GM12875 (cell line): ENCODE data around the gene CPT1B.
"Not testable (repeated sequence)": the region's sequence is repeated elsewhere in the genome, so short reads cannot be mapped to it uniquely, and the experiment has no call there.

Source experiments
- H3K4me3 ChIP-seq: one replicate; pipeline ENCODE4 v1.5.1; 2011; ENCODE audit warnings: low read depth, low read length, control low read depth
- TF ChIP-seq, protein P1 (sequence below): IDR thresholded peaks from 2 replicates; pipeline ENCODE4 v1.5.1; 2011; ENCODE audit warnings: low read depth, mild to moderate bottlenecking, control low read depth, inconsistent platforms, low read length, moderate library complexity, borderline replicate concordance; ENCODE audit not compliant: insufficient read depth

CPT1B gene

DNA sequence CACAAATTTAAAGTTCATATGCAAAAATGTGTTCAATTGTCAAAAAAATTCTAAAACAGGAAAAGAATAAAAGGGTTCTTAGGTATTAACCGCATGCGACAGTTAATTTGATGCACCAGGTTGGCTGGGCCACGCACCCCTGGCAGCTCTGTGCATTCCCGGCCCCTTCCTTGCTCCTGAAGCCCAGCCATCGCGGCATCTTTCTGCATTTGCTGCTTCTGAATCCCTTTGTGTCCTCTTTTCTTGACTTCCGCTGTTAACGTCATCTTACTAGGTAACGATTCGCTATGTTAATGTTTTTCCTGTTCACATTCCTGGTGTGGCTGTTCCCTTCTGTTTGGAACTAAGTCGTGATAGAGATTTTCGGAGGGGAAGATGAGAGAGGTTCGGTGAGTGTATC, 40.5 kb downstream of the CPT1B start:
- no peak overlapping the region for H3K4me3 ChIP-seq
- TF ChIP-seq, protein P1, sequence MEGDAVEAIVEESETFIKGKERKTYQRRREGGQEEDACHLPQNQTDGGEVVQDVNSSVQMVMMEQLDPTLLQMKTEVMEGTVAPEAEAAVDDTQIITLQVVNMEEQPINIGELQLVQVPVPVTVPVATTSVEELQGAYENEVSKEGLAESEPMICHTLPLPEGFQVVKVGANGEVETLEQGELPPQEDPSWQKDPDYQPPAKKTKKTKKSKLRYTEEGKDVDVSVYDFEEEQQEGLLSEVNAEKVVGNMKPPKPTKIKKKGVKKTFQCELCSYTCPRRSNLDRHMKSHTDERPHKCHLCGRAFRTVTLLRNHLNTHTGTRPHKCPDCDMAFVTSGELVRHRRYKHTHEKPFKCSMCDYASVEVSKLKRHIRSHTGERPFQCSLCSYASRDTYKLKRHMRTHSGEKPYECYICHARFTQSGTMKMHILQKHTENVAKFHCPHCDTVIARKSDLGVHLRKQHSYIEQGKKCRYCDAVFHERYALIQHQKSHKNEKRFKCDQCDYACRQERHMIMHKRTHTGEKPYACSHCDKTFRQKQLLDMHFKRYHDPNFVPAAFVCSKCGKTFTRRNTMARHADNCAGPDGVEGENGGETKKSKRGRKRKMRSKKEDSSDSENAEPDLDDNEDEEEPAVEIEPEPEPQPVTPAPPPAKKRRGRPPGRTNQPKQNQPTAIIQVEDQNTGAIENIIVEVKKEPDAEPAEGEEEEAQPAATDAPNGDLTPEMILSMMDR, result no peak

DNA sequence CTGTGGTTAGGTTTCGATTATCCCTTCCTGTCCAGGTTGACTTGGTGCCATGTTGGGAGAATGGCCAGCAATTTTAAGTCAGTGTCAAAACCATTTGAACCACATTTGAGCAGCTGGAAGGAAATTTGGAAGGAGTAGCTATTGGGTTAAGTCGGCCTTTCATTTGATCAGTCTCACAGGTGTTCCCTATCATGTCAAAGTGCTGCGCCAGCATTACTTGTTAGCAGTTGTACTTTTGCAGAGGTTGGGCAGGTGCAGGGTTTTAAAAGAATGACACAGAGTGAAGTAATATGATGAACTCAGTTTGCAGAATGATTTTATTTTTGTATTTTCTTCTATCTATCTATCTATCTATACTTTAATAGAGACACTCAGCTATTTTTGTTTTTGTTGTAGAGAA, 42.0 kb downstream of the CPT1B start:
- TF ChIP-seq, protein P1, result no peak
- H3K4me3 ChIP-seq, result no peak overlapping the region

DNA sequence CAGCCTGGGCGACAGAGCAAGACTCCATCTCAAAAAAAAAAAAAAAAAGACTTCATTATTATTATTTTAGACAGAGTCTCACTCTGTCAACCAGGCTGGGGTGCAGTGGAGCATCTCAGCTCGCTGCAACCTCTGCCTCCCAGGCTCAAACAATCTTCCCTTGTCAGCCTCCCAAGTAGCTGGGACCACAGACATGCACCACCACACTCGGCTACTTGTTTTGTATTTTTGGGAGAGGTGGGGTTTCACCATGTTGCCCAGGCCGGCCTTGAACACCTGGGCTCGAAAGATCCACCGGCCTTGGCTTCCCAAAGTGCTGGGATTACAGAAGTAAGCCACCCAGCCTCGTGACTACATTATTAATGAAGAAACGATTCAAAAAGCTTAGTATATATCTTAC, 43.1 kb downstream of the CPT1B start:
- no peak overlapping the region for H3K4me3 ChIP-seq
- TF ChIP-seq, protein P1, result no peak

DNA sequence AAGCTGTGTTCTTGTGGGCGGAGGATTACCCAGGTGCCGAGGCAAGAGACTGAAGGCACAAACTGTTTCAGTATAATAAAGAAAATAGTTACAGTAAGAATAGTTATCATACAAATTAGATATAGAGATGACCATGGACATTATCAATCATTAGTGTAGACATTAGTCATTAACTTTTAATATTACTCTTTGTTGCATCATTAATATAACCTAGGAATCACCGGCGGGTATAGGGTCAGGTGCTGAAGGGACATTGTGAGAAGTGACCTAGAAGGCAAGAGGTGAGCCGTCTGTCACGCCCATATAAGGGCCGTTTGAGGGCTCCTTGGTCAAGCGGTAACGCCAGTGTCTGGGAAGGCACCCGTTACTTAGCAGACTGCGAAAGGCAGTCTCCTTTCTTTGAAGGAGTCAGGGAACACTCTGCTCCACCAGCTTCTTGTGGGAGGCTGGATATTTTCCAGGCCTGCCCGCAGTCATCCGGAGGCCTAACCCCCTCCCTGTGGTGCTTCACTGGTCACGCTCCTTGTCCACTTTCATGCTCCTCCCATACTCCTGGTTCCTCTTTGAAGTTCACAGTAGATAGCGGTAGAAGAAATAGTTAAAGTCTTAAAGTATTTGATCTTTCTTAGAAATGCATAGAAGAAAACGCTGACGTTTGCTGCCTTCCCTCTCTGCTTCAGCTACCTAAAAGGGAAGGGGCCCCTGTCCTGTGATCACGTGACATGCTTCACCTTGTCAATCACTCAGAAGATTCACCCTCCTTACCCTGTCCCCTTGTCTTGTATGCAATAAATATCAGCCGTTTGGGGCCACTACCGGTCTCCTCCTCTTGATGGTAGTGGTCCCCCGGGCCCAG, 44.1 kb downstream of the CPT1B start:
- not testable (repeated sequence) for H3K4me3 ChIP-seq

DNA sequence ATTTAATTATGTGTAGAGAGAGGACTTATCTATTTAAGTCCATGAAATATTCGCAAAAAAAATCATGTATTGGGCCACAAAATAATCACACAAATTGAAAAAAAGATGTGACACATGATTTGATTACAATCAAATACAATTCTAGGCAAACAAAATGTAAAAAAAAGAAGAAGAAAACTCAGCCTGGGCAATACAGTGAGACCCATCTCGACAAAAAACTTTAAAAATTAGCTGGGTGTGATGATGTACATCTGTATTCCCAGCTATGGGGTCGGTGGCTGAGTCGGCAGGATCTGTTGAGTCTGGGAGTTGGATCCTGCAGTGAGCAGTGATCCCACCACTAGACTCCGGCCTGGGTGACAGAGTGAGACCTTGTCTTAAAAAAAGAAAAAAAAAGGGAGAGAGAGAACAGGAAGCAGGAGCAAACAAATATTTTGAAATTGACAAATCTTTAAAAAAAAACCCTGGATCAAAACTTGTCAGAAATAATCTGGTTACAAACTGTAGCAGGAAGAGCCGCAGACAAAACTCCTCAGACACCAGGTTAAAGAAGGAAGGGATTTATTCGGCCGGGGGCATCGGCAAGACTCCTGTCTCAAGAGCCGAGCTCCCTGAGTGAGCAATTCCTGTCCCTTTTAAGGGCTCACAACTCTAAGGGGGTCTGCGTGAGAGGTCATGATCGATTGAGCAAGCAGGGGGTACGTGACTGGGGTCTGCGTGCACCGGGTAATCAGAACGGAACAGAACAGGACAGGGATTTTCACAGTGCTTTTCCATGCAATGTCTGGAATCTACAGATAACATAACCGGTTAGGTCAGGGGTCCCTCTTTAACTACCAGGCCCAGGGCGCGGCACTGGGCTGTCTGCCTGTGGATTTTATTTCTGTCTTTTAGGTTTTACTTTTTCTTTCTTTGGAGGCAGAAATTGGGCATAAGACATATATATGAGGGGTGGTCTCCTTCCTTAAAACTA, 45.1 kb downstream of the CPT1B start:
- no peak overlapping the region for H3K4me3 ChIP-seq
- TF ChIP-seq, protein P1, result no peak

DNA sequence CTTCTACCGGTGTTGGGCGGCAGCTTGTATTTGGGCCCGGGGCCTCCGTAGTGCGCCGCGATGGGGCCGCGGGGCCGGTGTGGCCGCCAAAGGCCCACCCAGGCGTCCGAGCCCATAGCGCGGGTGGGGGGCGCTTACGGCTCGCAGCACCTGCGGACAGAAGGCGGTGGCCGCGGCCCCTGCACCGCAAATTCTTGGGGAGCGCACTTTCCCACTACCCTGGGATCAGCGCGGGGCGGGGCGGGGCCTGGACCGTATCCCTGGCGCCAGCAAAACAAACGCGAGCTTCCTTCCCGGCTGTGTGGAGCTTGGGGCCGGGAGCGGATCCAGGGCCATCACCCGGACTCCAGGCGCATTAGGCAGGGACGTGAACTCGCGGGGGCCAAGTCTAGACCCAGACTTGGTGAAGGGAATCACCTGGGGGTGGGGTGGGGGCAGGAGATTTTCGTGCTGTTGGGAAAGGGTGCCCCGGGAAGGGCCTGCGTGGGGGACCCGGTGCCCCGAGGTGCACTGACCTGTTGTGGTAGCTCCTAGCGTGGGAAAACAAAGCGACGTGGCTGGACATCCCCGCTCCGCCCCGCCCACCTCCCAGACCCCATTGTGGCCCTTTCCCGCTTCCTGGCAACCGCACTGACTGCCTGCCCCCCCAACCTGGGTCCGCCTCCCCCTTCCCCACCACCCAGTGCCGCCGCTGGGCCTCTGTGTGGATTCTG, 46.1 kb downstream of the CPT1B start:
- TF ChIP-seq, protein P1, result no peak
- peak overlapping the region; percentile 82 for H3K4me3 ChIP-seq

DNA sequence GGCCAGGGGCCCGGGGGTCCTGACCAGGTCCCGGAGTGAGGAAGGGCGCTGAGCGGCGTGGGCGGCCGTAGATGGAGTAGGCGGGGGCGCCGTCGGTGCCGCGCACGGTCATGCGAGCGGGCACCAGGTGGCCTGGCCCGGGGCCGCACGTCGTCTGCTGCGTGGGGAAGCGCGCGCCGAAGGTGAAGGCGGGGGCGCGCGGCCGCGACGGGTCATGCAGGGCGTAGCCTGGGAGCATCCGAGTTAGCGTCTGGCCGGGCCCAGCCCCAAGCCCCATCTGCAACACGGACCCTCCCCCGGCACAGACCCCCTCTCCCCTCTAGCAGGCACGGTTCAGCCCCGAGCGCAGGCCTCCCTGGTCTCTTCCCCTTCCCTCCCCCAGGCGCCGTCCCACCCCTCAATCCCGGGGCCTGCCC, 46.7 kb downstream of the CPT1B start:
- H3K4me3 ChIP-seq, result peak overlapping the region; percentile 82
- TF ChIP-seq, protein P1, result 0 out of 2 replicates have a peak, but pooled peaks have one; percentile 3
